ENCODE measurements around the gene PABPN1. TPM values are rescaled to one million over a fixed set of nuclear protein-coding genes. Genes with fewer than 3 reads are reported as not detected.

The PABPN1 gene
- total RNA-seq, 1 donor from 2014 or later = 162 TPM

DNA sequence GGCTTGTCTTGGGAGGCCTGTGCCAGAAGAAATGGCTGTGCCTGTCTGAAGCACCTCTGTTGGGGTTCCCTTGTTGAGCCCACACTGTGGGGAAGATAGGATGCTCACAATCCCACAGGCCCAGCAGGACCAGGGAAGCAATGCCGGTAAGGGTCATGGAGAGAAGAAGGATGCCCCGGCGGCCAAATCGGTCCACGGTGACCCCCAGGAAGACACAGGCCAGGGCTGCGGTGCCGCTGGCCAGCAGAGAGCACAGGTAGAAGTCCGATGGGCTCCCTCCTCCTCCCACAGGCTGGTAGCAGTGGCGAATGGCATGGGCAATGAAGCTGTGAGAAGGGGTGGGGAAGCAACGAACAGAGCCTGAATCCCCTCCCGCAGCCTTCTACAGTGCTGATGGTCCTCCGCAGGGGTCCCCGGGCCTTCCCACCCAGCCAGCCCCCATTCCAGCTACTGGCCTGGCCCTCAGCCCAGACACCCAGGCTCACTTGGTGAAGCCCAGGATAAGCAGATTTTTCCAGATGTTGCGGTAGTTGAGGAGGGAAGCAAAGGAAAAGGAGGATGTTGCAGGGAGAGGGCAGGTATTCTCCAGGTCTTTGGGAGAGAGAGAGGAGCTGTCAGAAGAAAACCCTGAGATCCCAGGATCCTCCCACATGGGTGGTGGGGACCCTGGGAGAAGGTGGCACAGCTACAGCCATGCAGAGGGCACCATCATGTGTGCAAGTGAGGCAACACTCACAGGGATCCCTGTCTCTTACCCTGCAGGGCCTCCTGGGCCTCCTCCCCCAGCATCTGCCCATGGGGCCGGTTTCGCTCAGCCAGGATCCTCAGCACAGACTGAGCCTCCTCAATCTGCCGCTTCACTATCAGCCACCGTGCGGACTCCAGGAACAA, 26.4 kb downstream of the PABPN1 start:
- no peak for FAIRE-seq
- no peaks in the 10 kb centered on the region for H3K9me3 ChIP-seq (ENCODE audit: insufficient read depth, low read depth, low read length)
- peaks cover 7% of the 10 kb centered on the region for H3K27me3 Mint-ChIP-seq (ENCODE audit: low read depth, unreplicated experiment)
- no peaks in the 10 kb centered on the region for H3K4me1 Mint-ChIP-seq (ENCODE audit: low read depth, unreplicated experiment)
- no peaks in the 10 kb centered on the region for H3K36me3 ChIP-seq (ENCODE audit: insufficient read depth, low read length)
- no peak for DNase-seq (ENCODE audit: low read depth)
- peak overlapping the region; percentile 69 for H3K27ac Mint-ChIP-seq (ENCODE audit: unreplicated experiment)
- no peak overlapping the region for H3K4me3 ChIP-seq (ENCODE audit: insufficient read depth, low read depth, low read length)
- TF ChIP-seq EZH2 (IDR thresholded peaks at IDR 0.05; ENCODE audit: insufficient read depth, low read length) = no peak
- no peak for TF ChIP-seq CTCF (IDR thresholded peaks at IDR 0.05; ENCODE audit: insufficient read depth, low read depth, low read length)
- H4K20me1 ChIP-seq (ENCODE audit: insufficient read depth, low read length) = peaks cover 5% of the 10 kb centered on the region
- no peak overlapping the region for H3K9ac ChIP-seq (ENCODE audit: low read length)
- no peaks in the 10 kb centered on the region for H3K27me3 ChIP-seq (ENCODE audit: insufficient read depth, low read length)
- no peak overlapping the region for H3K27ac ChIP-seq (ENCODE audit: low read depth, low read length)
- peaks cover 21% of the 10 kb centered on the region for H3K36me3 Mint-ChIP-seq (ENCODE audit: low read depth, unreplicated experiment)
- no peak overlapping the region for H3K4me3 Mint-ChIP-seq (ENCODE audit: unreplicated experiment)
- H3K9me3 Mint-ChIP-seq (ENCODE audit: unreplicated experiment) = peaks cover 2% of the 10 kb centered on the region
- H3K79me2 ChIP-seq (ENCODE audit: insufficient read depth, low read length) = no peaks in the 10 kb centered on the region
- H3K4me2 ChIP-seq (ENCODE audit: low read length) = no peak overlapping the region
- H2AFZ ChIP-seq (ENCODE audit: low read depth, low read length) = no peak overlapping the region
- no peaks in the 10 kb centered on the region for H3K4me1 ChIP-seq (ENCODE audit: insufficient read depth, low read length)

GRCh38 chr14:23348297-23348655, 27.0 kb downstream of the PABPN1 start:
- TF ChIP-seq EZH2 (IDR thresholded peaks at IDR 0.05; ENCODE audit: insufficient read depth, low read length) = no peak
- TF ChIP-seq CTCF (IDR thresholded peaks at IDR 0.05; ENCODE audit: insufficient read depth, low read depth, low read length) = no peak
- H2AFZ ChIP-seq (ENCODE audit: low read depth, low read length) = no peak overlapping the region
- H3K4me1 ChIP-seq (ENCODE audit: insufficient read depth, low read length) = no peaks in the 10 kb centered on the region
- FAIRE-seq (no peak), DNase-seq (ENCODE audit: low read depth) (no peak)
- H3K27me3 Mint-ChIP-seq (ENCODE audit: low read depth, unreplicated experiment) = peaks cover 7% of the 10 kb centered on the region
- no peak overlapping the region for H3K27ac ChIP-seq (ENCODE audit: low read depth, low read length)
- H3K4me3 Mint-ChIP-seq (ENCODE audit: unreplicated experiment) = no peak overlapping the region
- H3K27me3 ChIP-seq (ENCODE audit: insufficient read depth, low read length) = no peaks in the 10 kb centered on the region
- no peaks in the 10 kb centered on the region for H3K79me2 ChIP-seq (ENCODE audit: insufficient read depth, low read length)
- no peak overlapping the region for H3K27ac Mint-ChIP-seq (ENCODE audit: unreplicated experiment)
- H3K4me1 Mint-ChIP-seq (ENCODE audit: low read depth, unreplicated experiment) = peaks cover 2% of the 10 kb centered on the region
- H3K4me2 ChIP-seq (ENCODE audit: low read length) = no peak overlapping the region
- no peaks in the 10 kb centered on the region for H3K36me3 ChIP-seq (ENCODE audit: insufficient read depth, low read length)
- peaks cover 21% of the 10 kb centered on the region for H3K36me3 Mint-ChIP-seq (ENCODE audit: low read depth, unreplicated experiment)
- H3K9ac ChIP-seq (ENCODE audit: low read length) = no peak overlapping the region
- peaks cover 5% of the 10 kb centered on the region for H4K20me1 ChIP-seq (ENCODE audit: insufficient read depth, low read length)
- peaks cover 4% of the 10 kb centered on the region for H3K9me3 Mint-ChIP-seq (ENCODE audit: unreplicated experiment)
- no peak overlapping the region for H3K4me3 ChIP-seq (ENCODE audit: insufficient read depth, low read depth, low read length)
- no peaks in the 10 kb centered on the region for H3K9me3 ChIP-seq (ENCODE audit: insufficient read depth, low read depth, low read length)
